ENCODE results near the gene GOLGA6L7.
"Not testable (repeated sequence)": the region's sequence is repeated elsewhere in the genome, so short reads cannot be mapped to it uniquely, and the experiment has no call there.

DNA sequence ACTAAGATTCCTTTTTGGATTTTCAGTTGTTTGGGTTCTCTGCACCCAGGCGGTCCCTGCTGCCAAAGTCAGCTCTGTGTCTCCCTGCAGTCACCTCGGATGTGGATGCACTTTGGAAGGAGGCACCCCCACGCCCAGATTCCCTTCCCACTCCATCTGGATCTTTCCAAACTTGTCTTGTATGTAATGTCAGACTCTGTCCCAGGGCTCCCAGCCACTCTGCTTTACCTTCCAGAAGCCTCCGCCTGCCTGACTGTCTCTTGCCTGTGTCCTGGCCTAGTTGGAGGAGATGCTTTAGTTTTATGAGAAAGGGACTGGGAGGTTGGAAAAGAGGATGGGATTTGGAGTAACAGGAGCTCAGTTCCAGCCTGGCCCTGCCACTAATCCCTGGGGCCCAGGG is 41.8 kb upstream of the GOLGA6L7 start:
- TF ChIP-seq, protein P1, sequence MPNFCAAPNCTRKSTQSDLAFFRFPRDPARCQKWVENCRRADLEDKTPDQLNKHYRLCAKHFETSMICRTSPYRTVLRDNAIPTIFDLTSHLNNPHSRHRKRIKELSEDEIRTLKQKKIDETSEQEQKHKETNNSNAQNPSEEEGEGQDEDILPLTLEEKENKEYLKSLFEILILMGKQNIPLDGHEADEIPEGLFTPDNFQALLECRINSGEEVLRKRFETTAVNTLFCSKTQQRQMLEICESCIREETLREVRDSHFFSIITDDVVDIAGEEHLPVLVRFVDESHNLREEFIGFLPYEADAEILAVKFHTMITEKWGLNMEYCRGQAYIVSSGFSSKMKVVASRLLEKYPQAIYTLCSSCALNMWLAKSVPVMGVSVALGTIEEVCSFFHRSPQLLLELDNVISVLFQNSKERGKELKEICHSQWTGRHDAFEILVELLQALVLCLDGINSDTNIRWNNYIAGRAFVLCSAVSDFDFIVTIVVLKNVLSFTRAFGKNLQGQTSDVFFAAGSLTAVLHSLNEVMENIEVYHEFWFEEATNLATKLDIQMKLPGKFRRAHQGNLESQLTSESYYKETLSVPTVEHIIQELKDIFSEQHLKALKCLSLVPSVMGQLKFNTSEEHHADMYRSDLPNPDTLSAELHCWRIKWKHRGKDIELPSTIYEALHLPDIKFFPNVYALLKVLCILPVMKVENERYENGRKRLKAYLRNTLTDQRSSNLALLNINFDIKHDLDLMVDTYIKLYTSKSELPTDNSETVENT (CRISPR knock-in tag; IDR thresholded peaks at IDR 0.05) = not testable (repeated sequence)
- TF ChIP-seq, protein P2, sequence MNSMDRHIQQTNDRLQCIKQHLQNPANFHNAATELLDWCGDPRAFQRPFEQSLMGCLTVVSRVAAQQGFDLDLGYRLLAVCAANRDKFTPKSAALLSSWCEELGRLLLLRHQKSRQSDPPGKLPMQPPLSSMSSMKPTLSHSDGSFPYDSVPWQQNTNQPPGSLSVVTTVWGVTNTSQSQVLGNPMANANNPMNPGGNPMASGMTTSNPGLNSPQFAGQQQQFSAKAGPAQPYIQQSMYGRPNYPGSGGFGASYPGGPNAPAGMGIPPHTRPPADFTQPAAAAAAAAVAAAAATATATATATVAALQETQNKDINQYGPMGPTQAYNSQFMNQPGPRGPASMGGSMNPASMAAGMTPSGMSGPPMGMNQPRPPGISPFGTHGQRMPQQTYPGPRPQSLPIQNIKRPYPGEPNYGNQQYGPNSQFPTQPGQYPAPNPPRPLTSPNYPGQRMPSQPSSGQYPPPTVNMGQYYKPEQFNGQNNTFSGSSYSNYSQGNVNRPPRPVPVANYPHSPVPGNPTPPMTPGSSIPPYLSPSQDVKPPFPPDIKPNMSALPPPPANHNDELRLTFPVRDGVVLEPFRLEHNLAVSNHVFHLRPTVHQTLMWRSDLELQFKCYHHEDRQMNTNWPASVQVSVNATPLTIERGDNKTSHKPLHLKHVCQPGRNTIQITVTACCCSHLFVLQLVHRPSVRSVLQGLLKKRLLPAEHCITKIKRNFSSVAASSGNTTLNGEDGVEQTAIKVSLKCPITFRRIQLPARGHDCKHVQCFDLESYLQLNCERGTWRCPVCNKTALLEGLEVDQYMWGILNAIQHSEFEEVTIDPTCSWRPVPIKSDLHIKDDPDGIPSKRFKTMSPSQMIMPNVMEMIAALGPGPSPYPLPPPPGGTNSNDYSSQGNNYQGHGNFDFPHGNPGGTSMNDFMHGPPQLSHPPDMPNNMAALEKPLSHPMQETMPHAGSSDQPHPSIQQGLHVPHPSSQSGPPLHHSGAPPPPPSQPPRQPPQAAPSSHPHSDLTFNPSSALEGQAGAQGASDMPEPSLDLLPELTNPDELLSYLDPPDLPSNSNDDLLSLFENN (IDR thresholded peaks at IDR 0.05; ENCODE audit: low read depth in 2 of 2, low read length in 2 of 2) = not testable (repeated sequence)
- TF ChIP-seq, protein P3, sequence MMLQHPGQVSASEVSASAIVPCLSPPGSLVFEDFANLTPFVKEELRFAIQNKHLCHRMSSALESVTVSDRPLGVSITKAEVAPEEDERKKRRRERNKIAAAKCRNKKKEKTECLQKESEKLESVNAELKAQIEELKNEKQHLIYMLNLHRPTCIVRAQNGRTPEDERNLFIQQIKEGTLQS (IDR thresholded peaks at IDR 0.05) = not testable (repeated sequence)
- TF ChIP-seq, protein P3 (CRISPR knock-in tag; conservative IDR thresholded peaks at IDR 0.05) = not testable (repeated sequence)
- not testable (repeated sequence) for TF ChIP-seq ESRRA (IDR thresholded peaks at IDR 0.05; ENCODE audit: borderline replicate concordance, low read depth); MAFG (tag; conservative IDR thresholded peaks at IDR 0.05)

Measured in K562 (cell line).